Fibroblast of peridontal ligament (primary cell): Measurements from ENCODE around the gene KDM4B.
"Not testable (repeated sequence)": the region's sequence is repeated elsewhere in the genome, so short reads cannot be mapped to it uniquely, and the experiment has no call there.

ENCODE experiments used
- DNase-seq: peaks from one replicate; pipeline ENCODE4 v3.0.0-alpha.2; 2010; ENCODE audit errors: extremely low read depth

Gene KDM4B

DNA sequence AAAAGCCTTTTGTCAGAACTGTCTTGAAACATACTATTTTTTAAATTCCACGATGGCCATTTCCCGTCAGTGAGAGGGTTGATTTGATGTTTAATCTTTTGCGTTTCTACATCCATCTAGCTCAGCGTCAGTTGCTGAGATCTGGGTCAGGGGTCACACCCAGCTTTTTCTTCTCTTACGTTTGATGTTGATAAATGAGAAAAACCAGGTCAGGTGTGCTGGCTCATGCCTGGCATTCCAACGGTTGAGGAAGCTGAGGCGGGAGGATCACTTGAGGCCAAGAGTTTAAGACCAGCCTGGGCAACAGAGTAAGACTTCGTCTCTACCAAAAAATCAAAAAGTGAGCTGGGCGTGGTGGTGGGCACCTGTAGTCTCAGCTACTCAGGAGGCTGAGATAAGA, 202.8 kb downstream of the KDM4B start:
- no peak for DNase-seq

DNA sequence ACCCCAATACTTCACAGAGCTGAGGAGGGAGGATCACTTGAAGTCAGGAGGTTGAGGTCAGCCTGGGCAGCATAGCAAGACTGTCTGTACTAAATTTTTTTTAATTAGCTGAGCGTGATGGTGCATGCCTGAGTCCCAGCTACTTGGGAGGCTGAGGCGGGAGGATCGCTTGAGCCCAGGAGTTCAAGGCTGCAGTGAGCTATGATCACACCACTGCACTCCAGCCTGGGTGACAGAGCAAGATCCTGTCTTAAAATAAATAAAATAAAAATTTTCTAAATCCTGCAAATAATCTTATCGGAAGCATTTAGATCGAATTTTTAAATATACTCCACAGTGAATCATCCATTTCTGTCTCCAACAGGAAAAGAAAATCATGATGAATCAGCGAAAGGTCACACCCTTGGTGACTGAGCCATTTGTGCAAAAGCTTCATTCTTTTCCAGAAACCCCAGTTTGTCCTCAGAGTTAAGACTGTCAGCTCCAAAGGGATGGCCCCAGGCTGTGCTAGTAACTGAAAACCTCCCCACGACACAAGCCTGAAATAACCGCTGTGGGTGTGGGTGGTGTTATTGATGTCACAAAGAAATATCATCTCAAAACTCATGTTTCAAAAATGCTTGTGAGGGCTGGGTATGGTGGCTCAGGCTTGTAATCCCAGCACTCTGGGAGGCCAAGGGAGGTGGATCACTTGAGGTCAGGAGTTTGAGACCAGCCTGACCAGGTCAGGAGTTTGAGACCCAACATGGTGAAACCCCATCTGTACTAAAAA, 204.1 kb downstream of the KDM4B start:
- peak; percentile 92 for DNase-seq

DNA sequence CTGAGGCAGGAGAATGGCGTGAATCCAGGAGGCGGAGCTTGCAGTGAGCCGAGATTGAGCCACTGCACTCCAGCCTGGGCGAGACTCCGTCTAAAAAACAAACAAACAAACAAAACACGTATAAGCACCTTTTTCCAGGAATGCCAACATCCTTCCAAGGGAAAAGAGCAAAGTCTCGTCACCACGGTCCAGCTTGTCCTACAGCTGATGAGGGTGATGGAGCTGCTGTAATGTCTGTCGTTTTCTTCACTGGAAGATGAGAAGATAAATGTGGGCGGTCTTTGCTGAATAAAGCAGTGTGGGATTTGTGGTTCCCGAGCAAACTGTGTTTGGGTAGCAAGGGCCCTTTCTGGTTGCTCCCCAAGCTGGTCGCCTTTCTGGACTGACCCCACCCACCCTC, 205.1 kb downstream of the KDM4B start:
- DNase-seq, result no peak

DNA sequence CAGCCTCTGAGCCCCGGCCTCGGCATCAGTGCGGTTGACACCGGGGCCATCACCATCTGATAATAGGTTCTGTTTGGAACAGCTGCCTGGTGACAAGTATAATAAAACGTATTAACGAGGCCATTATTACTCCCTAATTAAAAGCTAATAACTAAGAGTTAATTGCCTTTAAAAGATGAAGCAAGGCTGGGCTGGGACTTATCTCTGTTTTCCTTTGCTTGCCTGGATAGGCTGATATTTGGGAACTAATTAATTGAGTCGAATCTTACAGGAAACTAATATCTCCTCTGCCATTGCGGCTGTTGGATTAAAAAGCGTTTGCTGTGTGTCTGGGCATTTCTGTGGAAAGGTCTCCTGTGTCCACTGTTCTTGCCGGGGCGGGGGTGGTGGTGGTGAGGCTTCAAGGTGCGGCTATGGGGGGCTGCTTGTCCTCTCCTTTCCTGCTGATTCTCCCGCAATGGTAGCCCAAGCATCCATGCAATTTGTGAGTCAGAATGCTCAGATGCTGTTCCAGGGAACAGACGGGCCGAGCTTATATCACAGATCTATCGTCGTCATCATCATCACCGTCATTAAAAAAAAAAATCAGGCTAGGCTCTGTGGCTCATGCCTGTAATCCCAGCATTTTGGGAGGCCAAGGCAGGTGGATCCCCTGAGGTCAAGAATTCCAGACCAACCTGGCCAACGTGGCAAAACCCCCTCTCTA, 209.0 kb downstream of the KDM4B start:
- no peak for DNase-seq

DNA sequence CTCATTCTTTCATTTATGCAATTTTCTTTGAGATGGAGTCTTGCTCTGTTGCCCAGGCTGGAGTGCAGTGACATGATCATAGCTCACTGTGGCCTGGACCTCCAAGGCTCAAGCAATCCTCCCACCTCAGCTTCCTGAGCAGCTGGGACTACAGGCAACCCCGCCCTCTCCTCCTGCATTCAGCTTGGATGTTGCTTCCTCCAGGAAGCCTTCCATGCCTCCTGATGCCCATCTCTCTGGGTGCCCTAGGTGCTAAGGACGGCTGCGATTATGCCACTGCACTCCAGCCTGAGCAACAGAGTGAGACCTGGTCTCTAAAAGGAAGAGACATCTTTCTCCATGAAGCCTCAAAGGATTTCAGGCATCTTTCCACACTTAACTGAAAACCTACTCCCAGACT, 209.9 kb downstream of the KDM4B start:
- DNase-seq, result no peak

DNA sequence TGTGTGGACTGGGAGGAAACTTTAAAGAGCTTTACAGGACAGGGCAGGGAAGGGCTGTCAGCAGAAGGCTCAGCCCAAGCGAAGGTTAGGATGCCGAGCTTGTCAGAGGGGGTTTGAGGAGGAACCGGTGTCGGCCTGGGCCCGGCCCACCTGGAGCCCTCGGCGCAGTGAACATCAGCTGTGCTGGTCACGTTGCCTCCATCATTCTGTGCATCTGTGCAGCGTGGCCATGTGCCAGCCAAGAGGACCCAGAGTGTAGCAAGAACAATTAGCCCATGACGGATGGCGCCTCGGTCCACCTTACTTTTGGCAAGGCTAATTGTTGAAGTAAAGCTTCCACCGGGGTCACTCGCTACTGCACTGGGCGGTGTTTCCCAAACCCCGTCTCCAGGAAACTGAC, 210.3 kb downstream of the KDM4B start:
- DNase-seq, result no peak

DNA sequence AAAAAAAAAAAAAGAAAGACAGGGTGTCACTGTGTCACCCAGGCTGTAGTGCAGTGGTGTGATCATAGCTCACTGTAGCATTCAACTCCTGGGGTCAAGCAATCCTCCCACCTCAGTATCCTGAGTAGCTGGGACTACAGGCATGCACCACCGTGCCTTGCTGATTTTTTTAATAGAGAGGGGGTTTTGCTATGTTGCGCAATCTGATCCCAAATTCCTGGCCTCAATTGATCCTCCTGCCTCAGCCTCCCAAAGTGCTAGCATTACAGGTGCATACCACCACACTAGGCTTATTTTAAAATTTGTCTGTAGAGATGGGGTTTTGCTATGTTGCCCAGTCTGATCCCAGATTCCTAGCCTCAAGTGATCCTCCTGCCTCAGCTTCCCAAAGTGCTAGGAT, 212.4 kb downstream of the KDM4B start:
- no peak for DNase-seq

DNA sequence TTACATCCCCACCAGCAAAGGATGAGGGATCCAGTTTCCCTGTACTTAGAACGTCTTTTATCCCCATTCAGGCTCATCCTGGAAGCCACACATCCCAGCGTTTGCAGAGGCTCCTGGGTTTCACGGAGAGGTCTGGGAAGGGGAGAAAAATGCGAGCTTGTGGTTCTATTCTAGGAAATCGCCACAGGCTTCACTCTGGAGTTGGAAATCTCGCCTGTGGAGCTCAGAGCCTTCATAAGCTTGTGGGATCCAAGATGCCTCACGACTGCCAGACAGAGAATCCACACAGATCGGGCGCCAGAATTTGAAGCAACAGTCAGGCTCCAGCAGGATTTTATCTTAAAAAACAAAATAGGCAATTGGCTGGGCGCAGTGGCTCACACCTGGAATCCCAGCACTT, 213.8 kb downstream of the KDM4B start:
- DNase-seq, result peak; percentile 44

DNA sequence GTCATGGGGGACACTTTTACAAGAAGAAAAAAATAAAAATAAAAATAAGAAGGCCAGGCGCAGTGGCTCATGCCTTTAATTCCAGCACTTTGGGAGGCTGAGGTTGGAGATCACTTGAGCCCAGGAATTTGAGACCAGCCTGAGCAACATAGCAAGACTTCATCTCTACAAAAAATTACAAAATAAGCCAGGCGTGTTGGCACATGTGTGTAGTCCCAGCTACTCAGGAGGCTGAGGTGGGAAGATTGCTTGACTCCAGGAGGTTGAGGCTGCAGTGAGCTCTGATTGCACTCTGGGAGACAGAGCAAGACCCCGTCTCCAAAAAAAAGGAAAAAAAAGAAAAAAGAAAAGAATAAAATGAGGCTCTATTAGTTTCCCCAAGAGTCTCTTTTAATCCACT, 214.7 kb downstream of the KDM4B start:
- DNase-seq, result no peak

DNA sequence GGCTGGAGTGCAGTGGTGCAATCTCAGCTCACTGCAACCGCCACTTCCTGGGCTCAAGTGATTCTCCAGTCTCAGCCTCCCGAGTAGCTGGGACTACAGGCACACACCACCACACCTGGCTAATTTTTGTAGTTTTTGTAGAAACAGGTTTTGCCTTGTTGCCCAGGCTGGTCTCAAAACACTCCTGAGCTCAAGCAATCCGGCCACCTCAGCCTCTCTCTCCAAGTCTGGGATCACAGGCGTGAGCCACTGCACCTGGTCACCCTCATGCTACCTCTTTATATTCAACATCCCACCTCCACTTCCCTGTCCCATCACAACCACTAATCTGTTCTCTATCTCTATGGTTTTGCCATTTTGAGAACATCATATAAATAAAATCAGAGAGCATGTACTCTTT, 216.0 kb downstream of the KDM4B start:
- no peak for DNase-seq

DNA sequence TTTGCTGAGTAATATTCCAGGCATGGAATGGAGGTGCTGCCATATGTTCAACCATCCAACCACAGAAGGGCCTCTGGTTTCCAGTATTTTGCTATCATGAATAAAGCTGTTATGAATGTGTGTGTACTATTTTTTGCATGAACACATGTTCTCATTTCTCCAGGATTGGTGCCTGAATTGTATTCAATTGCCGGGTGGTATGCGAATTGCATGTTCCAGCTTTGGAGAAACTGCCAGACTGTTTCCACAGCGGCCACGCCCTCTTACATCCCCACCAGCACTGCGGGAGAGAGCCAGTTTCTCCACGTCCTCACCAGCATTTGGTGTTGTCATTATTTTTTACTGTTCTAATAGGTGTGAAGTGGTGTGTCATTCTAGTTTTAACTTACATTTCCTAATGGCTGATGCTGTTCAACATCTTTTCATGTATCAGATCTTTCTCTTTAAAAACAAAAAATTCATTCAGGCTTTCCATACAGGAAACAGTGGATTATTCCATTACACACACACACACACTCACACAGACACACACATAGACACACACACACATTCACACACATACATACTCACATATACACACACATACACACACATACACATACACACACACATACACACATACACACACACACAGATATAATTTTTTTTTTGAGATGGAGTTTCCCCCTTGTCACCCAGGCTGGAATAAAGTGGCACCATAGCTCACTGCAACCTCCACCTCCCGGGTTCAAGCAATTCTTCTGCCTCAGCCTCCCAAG, 217.6 kb downstream of the KDM4B start:
- peak; percentile 92 for DNase-seq

DNA sequence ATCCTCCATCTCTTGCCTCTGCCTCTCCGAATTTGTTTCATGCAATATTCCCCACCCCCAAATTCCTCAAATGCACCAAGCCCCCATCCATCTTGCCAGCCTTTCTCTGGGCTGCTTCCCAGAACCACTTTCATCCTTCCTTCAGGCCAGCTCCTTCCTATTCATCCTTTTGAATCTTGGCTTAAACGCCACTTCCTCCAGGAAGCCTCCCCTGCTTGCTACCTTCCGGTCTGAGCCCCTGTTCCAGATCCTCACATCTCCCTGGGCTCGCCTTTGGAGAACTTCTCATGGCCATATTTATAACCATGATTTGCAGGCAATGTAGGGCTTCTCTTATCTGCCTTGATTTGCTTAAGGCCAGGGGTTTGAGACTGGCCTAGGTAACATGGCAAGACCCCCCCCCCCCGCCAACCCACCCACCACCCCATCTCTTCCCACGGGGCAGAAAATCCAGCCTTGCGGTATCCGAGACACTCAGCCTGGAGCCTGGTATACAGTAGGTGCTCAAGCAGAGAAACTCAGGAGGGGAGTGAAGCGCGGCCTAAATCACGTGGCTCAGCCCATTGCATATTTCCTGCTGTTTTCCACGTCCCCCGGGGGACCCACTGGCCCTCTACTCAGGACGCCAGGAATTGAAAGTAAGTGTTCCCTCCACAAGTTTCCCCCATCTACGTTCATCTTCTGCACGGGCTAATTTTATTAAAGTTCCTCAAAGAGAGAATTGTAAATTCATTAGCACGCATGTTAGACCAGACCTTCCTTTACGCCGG, 219.8 kb downstream of the KDM4B start:
- no peak for DNase-seq

DNA sequence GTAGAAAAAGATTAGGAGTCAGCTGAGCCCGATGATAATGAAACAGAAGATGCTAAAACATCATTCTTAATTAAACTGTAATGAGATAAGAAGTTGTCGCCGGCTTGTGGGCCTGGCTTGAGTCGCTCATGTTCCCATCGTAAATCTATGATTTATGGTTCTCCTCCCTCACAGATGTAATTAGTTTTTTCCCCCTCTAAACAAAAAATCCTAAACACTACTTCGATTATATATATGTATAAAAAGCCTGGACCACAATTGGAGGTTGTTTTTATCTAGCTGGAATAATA, 220.3 kb downstream of the KDM4B start:
- no peak for DNase-seq

DNA sequence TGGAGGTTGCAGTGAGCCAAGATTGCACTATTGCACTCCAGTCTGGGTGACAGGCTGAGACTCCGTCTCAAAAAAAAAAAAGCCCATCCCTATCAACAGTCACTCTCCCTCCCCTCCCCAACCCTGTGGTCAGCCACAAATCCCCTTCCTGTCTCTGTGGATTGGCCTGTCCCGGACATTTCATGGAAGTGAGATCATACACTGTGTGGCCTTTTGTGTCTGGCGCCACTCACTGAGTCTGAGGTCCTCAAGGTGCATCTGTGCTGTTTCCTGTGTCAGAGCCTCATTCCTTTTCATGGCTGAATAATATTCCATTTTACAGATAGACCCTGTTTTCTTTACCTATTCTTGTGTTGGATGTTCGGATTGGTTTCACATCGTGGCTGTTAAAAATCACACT, 222.2 kb downstream of the KDM4B start:
- DNase-seq, result no peak

DNA sequence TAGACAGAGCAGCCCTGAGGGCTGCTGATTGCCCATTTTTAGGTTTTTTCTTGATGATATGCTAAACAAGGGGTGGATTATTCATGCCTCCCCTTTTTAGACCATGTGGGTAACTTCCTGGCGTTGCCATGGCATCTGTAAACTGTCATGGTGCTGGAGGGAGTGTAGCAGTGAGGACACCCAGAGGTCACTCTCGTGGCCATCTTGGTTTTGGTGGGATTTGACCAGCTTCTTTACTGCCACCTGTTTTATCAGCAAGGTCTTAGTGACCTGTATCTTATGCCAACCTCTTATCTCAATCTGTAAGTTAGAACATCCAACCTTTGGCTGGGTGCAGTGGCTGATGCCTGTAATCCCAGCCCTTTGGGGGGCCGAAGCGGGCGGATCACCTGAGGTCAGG, 223.7 kb downstream of the KDM4B start:
- DNase-seq, result no peak

DNA sequence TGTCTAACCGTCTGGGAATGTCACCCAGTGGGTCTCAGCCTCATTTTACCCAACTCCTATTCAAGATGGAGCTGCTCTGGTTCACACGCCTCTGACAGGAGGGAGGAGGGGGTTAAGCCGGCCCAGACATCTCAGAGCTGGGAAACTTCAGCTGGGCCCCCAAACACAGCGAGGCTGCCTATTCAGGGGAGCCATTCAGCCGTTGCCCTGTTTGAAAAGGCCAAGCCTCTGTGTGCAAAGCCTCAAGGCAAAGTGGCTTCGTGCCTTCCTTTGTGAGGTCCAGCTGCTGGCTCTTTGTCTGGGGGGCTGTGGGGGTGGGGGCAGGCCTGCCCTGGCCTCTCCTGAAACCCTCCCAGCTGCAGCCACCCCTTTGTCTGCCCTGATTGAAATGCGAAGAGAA, 224.3 kb downstream of the KDM4B start:
- DNase-seq, result no peak

DNA sequence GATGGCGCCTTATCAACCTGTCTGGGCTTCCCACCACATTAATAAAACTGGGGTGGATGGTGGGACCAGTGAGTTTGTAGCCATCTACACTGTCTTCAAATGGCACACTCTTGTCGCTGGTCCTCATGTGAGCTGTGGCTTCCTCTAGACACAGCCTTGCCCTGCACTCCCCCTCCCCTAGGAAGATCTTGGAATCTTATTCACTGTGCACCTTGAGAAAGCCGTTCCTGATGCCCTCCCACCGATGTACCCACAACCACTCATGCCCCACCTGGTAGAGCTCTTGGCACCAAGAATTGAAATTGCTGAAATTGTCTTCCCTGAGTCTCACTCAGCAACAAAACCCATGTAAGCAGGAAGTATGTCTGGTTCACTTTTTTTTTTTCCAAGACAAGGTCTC, 225.7 kb downstream of the KDM4B start:
- DNase-seq, result no peak

DNA sequence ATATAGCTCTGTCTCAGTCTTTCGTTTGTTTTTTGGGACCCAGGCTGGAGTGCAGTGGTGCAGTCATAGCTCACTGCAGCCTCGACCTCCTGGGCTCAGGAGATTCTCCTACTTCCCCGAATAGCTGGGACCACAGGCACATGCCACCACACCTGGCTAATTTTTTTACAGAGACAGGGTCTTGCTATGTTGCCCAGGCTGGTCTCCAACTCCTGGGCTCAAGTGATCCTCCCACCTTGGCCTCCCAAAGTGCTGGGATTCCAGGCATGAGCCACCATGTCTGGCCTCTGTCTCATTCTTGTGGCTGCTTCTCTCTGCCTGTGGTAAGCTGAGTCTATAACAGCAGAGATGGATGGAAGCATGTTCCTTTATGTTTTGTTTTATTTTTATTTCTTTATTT, 226.7 kb downstream of the KDM4B start:
- not testable (repeated sequence) for DNase-seq

DNA sequence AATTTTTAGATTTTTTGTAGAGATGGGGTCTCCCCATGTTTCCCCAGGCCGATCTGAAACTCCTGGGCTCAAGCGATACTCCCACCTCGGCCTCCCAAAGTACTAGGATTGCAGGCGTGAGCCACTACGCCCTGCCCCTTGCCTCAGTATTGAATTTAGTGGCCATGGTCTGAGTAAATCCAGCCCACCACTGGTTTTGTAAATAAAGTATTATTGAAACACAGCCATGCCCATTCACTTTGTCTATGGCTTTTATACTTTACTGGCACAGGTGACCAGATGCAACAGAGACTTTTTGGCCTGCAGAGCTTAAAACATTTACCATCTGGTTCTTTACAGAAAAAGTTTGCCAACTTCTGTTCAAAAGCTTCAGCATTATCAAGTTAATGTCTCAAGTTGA, 227.9 kb downstream of the KDM4B start:
- DNase-seq, result no peak

DNA sequence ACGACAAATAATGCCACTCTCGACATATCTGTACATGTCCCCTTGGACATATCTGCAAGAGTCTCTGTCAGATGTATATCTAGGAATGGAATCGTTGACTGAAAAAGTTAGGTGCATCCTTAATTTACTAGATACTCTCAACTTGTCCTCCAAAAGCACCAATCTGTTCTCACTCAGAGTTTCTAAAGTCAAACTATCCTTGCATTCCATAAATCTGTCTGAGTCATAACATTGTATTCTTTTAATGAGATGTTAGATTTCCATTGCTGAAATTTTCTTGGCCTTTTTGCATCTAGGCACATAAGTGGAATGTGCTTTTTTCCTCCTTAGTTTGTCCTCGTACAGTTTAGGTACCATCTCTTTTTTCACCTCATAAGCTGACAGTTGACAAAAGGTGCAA, 231.9 kb downstream of the KDM4B start:
- peak; percentile 21 for DNase-seq

DNA sequence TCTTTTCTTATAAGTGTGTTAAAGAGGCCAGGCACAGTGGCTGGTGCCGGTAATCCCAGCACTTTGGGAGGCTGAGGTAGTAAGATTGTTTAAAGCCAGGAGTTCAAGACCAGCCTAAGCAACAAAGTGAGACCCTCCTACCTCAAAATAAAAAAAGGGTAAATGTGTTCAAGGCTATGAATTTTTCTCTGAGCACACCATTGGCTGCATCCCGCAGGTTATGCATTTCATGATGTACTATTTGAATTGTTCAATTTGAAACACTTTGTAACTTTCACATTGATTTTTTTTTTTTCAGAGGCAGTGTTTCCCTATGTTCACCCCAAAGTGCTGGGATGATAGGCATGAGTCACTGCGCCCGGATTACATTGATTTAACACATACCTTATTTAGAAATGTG, 233.6 kb downstream of the KDM4B start:
- DNase-seq, result no peak
